Esophagus muscularis mucosa (tissue), 4 donors: ENCODE results near the gene GPR152.

Experiments used
- EP300 ChIP-seq: sonication (generic); formaldehyde crosslinking; IDR thresholded peaks from one replicate; pipeline ENCODE4 v1.6.1; 2017; ENCODE audit warnings: antibody characterized with exemption
- POLR2A ChIP-seq: fragments of 450-650 bp; IDR thresholded peaks from one replicate; pipeline ENCODE4 v1.6.1; 2017; ENCODE audit warnings: antibody characterized with exemption, moderate library complexity, mild to moderate bottlenecking, low read depth
- POLR2AphosphoS5 ChIP-seq, 2 donors: sonication (generic); formaldehyde crosslinking; IDR thresholded peaks; one replicate each; pipeline ENCODE4 v1.6.1; 2017; ENCODE audit warnings: antibody characterized with exemption in 2 of 2
- TF ChIP-seq, protein P1 (sequence below), 3 experiments: fragments of 200-600 bp in 2 of 3; fragments of 450-650 bp in 1 of 3; sonication (generic) in 2 of 3; IDR thresholded peaks; one replicate each; pipeline ENCODE4 v1.5.1; 2017 to 2019; ENCODE audit warnings: antibody characterized with exemption in 3 of 3, mild to moderate bottlenecking in 2 of 3, moderate library complexity in 1 of 3

DNA sequence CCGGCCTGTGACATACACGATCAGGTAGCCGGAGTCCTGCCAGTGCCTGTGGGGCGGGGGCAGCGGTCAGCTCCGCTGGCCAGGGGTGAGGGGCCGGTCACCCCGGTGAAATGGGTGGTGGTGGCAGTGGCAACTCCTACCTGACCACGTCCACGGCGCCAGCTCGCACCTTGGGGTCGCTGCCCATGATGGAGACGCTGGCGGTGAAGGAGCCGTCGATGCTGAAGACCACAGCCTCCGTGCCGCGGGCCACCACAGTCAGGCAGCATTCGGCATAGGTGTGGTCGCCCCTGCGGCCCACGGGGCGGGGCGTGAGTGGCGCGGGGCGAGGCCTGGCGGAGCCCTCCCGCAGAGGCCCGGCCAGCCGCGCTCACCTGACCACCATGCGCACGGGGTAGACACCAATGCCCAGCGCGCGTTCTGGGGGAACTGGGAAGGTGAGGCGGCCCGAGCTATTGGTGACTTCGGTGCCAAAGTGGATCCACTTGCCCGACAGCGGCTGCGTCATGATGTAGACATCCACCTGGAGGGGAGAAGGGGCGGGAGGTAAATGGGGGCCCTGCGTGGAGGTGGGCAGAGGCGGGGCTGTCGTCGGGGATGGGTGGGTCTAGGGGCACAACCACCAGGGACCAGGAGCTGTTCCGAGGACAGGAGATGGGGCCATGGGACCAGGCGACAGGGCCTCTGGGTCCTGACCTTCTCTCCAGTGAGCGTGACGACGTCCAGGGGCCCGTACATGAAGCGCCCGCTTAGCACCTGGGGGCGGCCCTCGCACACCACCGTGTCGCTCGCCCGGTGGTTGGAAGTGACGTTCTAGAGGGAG, 41.2 kb upstream of the GPR152 start:
- TF ChIP-seq EP300 (no peak), POLR2A (no peak), POLR2AphosphoS5 (IDR thresholded peaks at IDR 0.05) (no peak)
- TF ChIP-seq, protein P1, sequence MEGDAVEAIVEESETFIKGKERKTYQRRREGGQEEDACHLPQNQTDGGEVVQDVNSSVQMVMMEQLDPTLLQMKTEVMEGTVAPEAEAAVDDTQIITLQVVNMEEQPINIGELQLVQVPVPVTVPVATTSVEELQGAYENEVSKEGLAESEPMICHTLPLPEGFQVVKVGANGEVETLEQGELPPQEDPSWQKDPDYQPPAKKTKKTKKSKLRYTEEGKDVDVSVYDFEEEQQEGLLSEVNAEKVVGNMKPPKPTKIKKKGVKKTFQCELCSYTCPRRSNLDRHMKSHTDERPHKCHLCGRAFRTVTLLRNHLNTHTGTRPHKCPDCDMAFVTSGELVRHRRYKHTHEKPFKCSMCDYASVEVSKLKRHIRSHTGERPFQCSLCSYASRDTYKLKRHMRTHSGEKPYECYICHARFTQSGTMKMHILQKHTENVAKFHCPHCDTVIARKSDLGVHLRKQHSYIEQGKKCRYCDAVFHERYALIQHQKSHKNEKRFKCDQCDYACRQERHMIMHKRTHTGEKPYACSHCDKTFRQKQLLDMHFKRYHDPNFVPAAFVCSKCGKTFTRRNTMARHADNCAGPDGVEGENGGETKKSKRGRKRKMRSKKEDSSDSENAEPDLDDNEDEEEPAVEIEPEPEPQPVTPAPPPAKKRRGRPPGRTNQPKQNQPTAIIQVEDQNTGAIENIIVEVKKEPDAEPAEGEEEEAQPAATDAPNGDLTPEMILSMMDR (IDR thresholded peaks at IDR 0.05) = no peak
